Mononuclear cell (primary cell): Measurements from ENCODE around the gene KRTAP12-2. TPM values are rescaled to one million over a fixed set of nuclear protein-coding genes. Genes with fewer than 3 reads are reported as not detected.
"Not testable (repeated sequence)": the region's sequence is repeated elsewhere in the genome, so short reads cannot be mapped to it uniquely, and the experiment has no call there.

Experiments
- H3K27me3 ChIP-seq: 2 replicates; pipeline ENCODE4 v1.6.0; 2011; ENCODE audit warnings: low read length, control low read depth; ENCODE audit not compliant: insufficient read depth
- H3K4me1 ChIP-seq: 2 replicates; pipeline ENCODE4 v1.5.1; 2011; ENCODE audit warnings: mild to moderate bottlenecking, low read length, control low read depth; ENCODE audit not compliant: insufficient read depth
- H3K4me3 ChIP-seq: 2 replicates; pipeline ENCODE4 v1.5.1; 2011; ENCODE audit warnings: mild to moderate bottlenecking, low read length, moderate library complexity
- H3K9me3 ChIP-seq: 2 replicates; pipeline ENCODE4 v1.5.1; 2011; ENCODE audit warnings: low read depth, mild to moderate bottlenecking, control low read depth, low read length
- total RNA-seq: library from RNA; depleted of rRNA; stranded (reverse); fragments of >200 nt; gene quantifications from one replicate; pipeline ENCODE4 v1.2.3, GENCODE V29; 2012

KRTAP12-2 gene
- total RNA-seq, 1 donor: not detected

DNA sequence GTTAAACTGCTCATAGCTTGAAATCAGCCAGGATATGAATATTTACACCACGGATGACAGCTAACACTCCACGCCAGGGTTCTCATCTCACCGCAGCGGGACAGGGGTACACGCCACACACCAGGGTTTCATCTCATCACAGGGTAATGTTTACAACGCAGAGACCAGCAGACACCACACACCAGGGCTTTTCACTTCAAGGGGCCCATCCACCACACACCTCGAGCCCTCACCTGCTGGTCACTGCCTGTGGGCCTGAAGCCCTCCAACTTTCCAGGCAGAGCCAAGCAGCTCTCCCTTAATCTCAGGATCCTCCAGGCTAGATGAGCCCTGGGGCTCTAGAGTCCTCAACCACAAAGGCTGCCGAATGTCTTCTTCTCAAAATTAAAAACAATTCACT, 28.9 kb upstream of the KRTAP12-2 start:
- no peak overlapping the region for H3K4me3 ChIP-seq
- peaks cover 14% of the 10 kb centered on the region for H3K9me3 ChIP-seq
- H3K27me3 ChIP-seq: peaks cover 15% of the 10 kb centered on the region
- no peaks in the 10 kb centered on the region for H3K4me1 ChIP-seq

DNA sequence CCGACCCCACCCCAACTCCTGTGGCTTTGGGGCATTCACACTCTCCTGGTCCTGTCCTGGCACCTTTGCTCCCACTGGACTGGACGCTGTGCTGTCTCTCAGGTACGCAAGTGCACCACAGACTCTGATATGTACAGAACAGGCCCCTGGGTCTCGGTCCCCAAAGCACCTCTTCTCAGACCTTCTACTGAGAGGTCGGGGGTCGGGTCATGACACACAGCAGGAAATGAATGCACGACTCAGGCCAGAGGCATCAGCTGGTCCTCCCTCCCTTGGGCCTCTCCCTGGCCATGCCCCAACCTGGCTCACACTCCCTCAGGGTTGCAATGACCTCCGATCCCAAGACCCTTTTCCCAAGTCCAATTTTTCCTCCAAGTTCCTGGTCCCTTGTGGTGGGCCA, 28.5 kb upstream of the KRTAP12-2 start:
- H3K27me3 ChIP-seq: peaks cover 15% of the 10 kb centered on the region
- no peaks in the 10 kb centered on the region for H3K4me1 ChIP-seq
- peaks cover 14% of the 10 kb centered on the region for H3K9me3 ChIP-seq
- H3K4me3 ChIP-seq: no peak overlapping the region

DNA sequence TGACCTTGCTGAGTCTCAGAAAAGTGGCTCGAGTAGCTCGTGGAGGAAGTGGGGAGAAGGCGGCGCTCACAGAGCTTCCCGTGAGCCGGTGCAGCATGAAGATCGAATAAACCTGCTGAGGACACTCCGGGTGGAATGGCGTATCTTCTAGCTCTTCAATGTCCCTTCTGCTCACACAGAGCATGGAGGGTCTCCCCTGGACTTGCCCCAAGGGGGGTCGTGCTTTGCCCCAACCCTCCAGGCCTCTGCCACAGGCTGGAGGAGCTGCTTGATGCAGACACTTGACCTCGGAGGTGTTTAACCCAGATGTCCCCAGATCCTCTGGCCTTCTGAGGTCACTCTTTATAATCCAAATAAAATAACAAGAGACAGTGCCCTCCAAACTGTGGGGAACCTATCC, 28.0 kb upstream of the KRTAP12-2 start:
- peaks cover 14% of the 10 kb centered on the region for H3K9me3 ChIP-seq
- no peak overlapping the region for H3K4me3 ChIP-seq
- peaks cover 15% of the 10 kb centered on the region for H3K27me3 ChIP-seq
- H3K4me1 ChIP-seq: no peaks in the 10 kb centered on the region

GRCh38 chr21:44692798-44693512, 26.2 kb upstream of the KRTAP12-2 start:
- Histone ChIP-seq H3K9me3 (peaks cover 14% of the 10 kb centered on the region), H3K27me3 (peaks cover 9% of the 10 kb centered on the region), H3K4me1 (no peaks in the 10 kb centered on the region), H3K4me3 (no peak overlapping the region)

DNA sequence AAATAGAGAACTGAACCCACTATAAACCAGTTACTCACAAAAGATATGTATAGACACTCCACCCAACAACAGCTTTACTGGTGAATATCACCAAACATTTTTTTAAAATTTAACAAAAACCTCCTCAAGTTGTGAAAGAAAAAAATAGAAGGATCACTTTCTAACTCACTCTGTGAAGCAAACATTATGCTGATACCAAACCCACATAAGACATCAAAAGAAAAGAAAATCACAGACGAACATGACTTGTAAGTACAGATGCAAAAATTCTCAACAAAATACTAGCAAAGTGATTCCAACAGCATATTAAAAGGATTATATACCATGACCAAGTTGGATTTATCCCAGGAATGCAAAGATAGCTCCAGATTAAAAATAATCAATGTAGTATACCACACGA, 25.0 kb upstream of the KRTAP12-2 start:
- Histone ChIP-seq H3K27me3 (peaks cover 8% of the 10 kb centered on the region), H3K9me3 (peaks cover 14% of the 10 kb centered on the region), H3K4me1 (no peaks in the 10 kb centered on the region), H3K4me3 (no peak overlapping the region)

DNA sequence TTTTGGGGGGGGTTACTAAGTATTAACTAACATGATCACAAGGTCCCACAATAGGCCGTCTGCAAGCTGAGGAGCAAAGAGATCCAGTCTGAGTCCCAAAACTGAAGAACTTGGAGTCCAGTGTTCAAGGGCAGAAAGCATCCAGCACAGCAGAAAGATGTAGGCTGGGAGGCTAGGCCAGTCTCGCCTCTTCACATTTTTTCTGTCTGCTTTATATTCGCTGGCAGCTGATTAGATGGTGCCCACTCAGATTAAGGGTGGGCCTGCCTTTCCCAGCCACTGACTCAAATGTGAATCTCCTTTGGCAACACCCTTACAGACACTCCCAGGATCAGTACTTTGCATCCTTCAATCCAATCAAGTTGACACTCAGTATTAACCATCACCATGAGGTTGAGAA, 23.0 kb upstream of the KRTAP12-2 start:
- H3K4me1 ChIP-seq, H3K4me3 ChIP-seq, H3K27me3 ChIP-seq: not testable (repeated sequence)
- H3K9me3 ChIP-seq: peaks cover 14% of the 10 kb centered on the region

DNA sequence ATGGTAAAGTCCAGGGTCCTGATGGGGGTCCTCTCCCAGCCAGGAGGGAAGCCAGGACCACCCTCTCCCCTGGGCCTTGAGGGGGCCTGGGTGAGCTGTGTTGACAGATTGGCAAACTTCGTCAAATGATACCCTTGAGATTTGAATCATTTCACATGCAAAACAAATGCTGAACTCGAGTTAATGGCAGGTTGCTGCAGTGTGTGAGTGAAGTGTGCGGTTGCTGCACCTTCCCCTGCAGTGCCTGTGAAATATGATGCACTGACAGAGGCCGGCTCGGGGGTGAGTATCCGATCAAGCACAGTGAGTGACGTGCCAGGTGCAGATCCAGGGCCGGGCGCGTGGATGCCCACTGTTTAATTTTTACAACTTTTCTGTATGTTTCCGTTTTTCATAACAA, 20.9 kb upstream of the KRTAP12-2 start:
- no peaks in the 10 kb centered on the region for H3K27me3 ChIP-seq
- H3K4me3 ChIP-seq: no peak overlapping the region
- peaks cover 5% of the 10 kb centered on the region for H3K9me3 ChIP-seq
- H3K4me1 ChIP-seq: no peaks in the 10 kb centered on the region

DNA sequence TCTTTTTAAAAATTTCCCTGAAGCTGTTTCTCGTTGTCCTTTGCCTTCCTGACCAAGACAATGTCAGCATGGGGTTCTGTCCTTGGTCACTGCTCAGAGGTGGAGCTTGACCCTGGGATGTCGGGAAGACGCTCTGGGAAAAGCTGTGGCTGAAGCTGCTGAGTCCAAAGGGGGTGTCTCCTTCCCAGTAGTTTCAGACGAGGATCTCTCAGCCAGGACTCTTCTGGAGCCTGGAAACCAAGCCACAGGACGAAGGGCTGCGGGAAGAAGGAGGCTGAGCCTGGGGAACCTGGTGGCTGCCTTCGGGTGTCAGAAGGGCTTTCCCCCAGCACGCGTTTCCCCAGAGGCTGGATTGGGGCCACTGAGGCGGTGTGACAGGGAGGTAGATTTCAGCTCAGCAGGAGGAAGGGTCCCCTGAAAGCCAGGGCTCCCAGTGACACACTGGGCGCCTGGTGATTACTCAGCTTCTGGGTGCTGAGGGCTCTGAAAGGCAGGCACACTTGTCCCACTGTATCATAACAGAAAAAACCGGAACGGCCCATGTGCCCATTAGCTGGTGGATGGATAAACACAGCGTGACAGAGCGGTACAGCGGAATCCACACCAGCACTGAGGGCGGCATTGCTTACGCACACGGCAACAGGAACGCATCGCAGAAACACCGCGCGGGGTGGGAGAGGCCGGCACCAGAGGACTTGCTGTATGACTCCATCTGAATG, 20.3 kb upstream of the KRTAP12-2 start:
- Histone ChIP-seq H3K4me1 (no peaks in the 10 kb centered on the region), H3K4me3 (no peak overlapping the region), H3K27me3 (no peaks in the 10 kb centered on the region), H3K9me3 (no peaks in the 10 kb centered on the region)

DNA sequence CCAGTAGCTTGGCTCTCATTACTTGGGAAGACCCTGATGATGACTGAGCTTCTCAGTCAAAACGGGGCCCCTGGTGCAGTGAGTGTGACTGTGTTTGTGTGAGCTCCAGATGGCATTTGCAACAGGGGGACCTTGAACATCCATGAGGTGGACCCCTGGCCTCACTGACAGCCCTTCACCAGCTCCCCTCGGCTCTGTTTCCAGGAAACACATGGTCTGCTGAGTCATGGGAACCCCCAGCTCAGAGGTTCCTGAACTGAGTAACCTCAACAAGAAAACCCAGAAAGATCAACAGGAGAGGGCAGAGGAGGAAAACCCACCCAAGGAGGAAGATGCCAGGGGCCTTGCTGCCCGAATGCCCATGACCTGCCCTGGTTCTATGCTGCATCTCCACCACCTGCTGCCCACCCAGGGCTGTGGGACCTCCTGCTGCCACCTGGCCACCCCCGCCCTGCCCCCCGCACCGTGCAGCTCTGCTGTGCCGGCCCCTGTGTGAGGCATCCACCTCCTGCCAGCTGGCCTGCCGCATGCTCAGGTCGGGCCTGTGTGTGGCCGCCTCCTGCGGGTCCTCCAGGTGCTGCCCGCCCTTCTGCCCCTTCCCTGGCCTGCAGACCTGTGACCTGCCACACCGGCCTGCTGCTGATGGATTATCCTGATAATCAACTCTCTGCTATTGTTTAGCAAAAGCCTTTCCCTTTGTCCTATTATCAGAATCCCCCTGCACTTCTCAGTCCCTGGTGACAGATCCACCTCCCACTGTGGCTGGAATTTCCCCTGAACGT, 19.5 kb upstream of the KRTAP12-2 start:
- no peaks in the 10 kb centered on the region for H3K4me1 ChIP-seq
- no peak overlapping the region for H3K4me3 ChIP-seq
- H3K27me3 ChIP-seq: no peaks in the 10 kb centered on the region
- no peaks in the 10 kb centered on the region for H3K9me3 ChIP-seq

DNA sequence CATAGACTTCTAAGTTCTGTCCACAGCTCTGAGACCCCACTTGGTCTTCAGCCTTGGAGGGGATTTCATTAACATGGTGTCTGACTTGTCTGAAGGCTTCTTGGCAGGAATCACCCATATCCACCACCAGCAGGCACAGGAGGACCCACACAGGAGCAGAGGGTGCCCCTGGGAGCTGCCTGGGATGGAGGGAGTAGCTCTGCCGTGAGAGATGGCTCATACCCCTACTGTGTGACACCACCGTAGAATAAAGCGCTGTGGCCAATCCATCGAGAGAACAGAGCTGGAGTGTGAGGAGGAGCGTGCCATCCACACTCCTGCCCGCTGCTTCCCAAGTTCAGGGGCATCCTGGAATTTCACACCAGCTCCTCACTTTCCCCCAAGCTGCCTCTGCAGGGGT, 18.3 kb upstream of the KRTAP12-2 start:
- H3K9me3 ChIP-seq, H3K4me1 ChIP-seq, H3K27me3 ChIP-seq, H3K4me3 ChIP-seq: not testable (repeated sequence)

GRCh38 chr21:44684483-44684882, 17.8 kb upstream of the KRTAP12-2 start:
- no peaks in the 10 kb centered on the region for H3K27me3 ChIP-seq
- no peaks in the 10 kb centered on the region for H3K9me3 ChIP-seq
- H3K4me3 ChIP-seq: no peak overlapping the region
- H3K4me1 ChIP-seq: no peaks in the 10 kb centered on the region

DNA sequence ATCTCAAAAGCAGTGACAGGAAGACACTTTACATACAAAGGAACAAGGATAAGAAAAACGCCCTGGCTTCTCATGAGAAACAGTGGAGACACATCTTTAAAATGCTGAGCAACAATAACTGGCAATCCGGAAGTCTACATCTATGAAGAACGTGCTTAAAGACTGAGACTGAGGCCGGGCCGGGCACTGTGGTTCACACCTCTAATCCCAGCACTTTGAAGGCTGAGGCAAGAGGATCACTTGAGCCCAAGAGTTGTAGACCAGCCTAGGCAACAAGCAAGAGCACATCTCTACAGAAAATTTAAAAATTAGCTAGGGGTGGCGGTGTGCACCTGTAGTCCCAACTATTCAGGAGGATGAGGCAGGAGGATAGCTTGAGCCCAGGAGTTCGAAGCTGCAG, 17.4 kb upstream of the KRTAP12-2 start:
- H3K9me3 ChIP-seq: no peaks in the 10 kb centered on the region
- H3K4me1 ChIP-seq: no peaks in the 10 kb centered on the region
- H3K4me3 ChIP-seq: no peak overlapping the region
- no peaks in the 10 kb centered on the region for H3K27me3 ChIP-seq

DNA sequence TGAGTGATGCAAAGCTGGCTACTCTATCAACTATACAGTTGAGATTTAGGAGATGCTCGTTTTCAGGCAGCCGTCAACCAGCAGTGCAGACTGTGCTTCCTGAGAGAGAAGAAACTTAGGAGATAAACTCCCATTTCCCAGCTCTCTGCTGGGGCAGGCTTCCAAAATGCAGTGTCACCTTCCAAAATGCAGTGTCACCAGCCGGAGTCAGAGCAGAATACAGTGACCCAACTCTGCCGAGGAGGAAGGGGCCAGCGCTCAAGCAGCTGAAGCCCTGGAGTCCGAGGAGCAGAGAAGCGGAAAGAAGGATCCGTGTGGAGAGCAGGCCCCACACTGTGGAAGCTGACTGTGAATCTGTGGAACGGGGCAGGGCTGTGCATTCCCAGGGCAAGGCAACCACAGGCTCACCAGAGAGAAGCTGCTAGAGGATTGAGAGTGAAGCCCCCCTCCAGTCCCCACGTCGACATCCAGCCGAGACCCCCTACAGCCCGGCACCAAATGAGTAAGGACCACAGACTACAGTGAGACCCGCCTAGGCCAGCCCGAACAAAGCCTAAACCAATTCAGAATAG, 15.9 kb upstream of the KRTAP12-2 start:
- Histone ChIP-seq H3K9me3 (no peaks in the 10 kb centered on the region), H3K27me3 (no peaks in the 10 kb centered on the region), H3K4me3 (no peak overlapping the region), H3K4me1 (no peaks in the 10 kb centered on the region)

GRCh38 chr21:44681861-44682579, 15.3 kb upstream of the KRTAP12-2 start, which contains the start of gene KRTAP12-1:
TSS of gene KRTAP12-1 (minus strand) at chr21:44682163. CDS start at chr21:44682123, 40 bp downstream.
- Histone ChIP-seq H3K27me3 (no peaks in the 10 kb centered on the region), H3K4me3 (no peak within 1 kb of the TSS), H3K4me1 (no peaks in the 10 kb centered on the region), H3K9me3 (no peaks in the 10 kb centered on the region)
